Adrenal gland (tissue), 12 donors: ENCODE measurements around the gene INTS1. TPM values are rescaled to one million over a fixed set of nuclear protein-coding genes. Genes with fewer than 3 reads are reported as not detected.

Experiments used
- DNase-seq, 7 donors: peaks; one replicate each; pipeline ENCODE4 v3.0.0-alpha.2; 2019 to 2020
- H3K27ac ChIP-seq, 5 donors: fragments of 200-600 bp; sonication (generic) in 4 of 5; 1 replicate in 3 of 5; 2 replicates in 2 of 5; pipeline versions ENCODE4 v1.5.1 to v1.8.0; 2016 to 2020; ENCODE audit warnings: mild to moderate bottlenecking in 1 of 5
- H3K27me3 ChIP-seq: fragments of 200-600 bp; 2 replicates; pipeline ENCODE4 v1.8.0; 2021
- H3K36me3 ChIP-seq, 2 donors: fragments of 200-600 bp; replicated peaks in 1 of 2; 1 replicate in 1 of 2; 2 replicates in 1 of 2; pipeline versions ENCODE4 v1.5.1 to v1.8.0; 2018 to 2022
- H3K4me1 ChIP-seq, 2 donors: fragments of 200-600 bp; replicated peaks in 1 of 2; 1 replicate in 1 of 2; 2 replicates in 1 of 2; pipeline versions ENCODE4 v1.5.1 to v1.8.0; 2018 to 2021
- H3K4me3 ChIP-seq, 4 donors: fragments of 200-600 bp; sonication (generic) in 3 of 4; one replicate each; pipeline ENCODE4 v1.5.1; 2016 to 2018
- H3K9me3 ChIP-seq, 3 donors: fragments of 200-600 bp; sonication (generic) in 1 of 3; replicated peaks in 1 of 3; 1 replicate in 2 of 3; 2 replicates in 1 of 3; pipeline versions ENCODE4 v1.5.1 to v1.8.0; 2016 to 2021
- CTCF ChIP-seq, 6 experiments: fragments of 450-650 bp in 4 of 6; fragments of 200-600 bp in 2 of 6; sonication (generic) in 1 of 6; IDR thresholded peaks; 1 replicate in 5 of 6; 2 replicates in 1 of 6; pipeline versions ENCODE4 v1.5.1 to v1.8.0; 2016 to 2021; ENCODE audit warnings: antibody characterized with exemption in 6 of 6, mild to moderate bottlenecking in 2 of 6, moderate library complexity in 1 of 6
- POLR2A ChIP-seq, 2 donors: fragments of 450-650 bp; IDR thresholded peaks; one replicate each; pipeline ENCODE4 v1.6.1; 2017; ENCODE audit warnings: antibody characterized with exemption in 2 of 2, mild to moderate bottlenecking in 2 of 2, moderate library complexity in 1 of 2
- WGBS, 4 donors: extraction: QIAGEN DNeasy Blood & Tissue Kit in 2 of 4; methylation state at CpG; one replicate each; pipeline versions ENCODE4 v1.1.5 to v1.1.7; 2013 to 2017; 5-methylcytosine and 5-hydroxymethylcytosine counted together
- intact Hi-C, 2 donors: fragments of 100-400 bp; cut with DNase I; formaldehyde crosslinking; loops; one replicate each; pipeline versions ENCODE4 v1.14.1 to v1.15.0; 2022 to 2023
- polyA plus RNA-seq, 3 donors: library from polyadenylated mRNA; stranded (reverse); fragments of 200-250 nt in 2 of 3; fragments of 350-450 nt in 1 of 3; fragmentation: Illumina TruSeq in 1 of 3; extraction: RNeasy Lipid Tissue Mini Kit (QIAGEN cat#74804) in 1 of 3; gene quantifications; one replicate each; pipeline ENCODE4 v1.2.3, GENCODE V29; 2013 to 2014
- total RNA-seq, 9 donors: library from RNA; depleted of rRNA in 4 of 9; stranded (reverse); fragments of >200 nt in 4 of 9; fragments of 120-200 nt in 1 of 9; fragmentation: NEBNext Ultra II Directional in 1 of 9; extraction: Animal tissue kit (Norgen Biotek cat#: 25700) in 1 of 9; gene quantifications; one replicate each; pipeline versions ENCODE4 v1.1.0 to v1.2.4, GENCODE V29; 2013 to 2023
- donor health status: healthy with polysubstance abuse.
- donor health status: Bipolar disorder and iron deficiency.
- donor health status: DM: yes; HTN: yes; CAD: no.
- donor health status: DM: no; HTN: no; CAD: no.
- donor health status: DM: no; HTN: no; CAD: no.
- donor health status: DM: yes; HTN: yes; CAD: no.

The INTS1 gene
- total and polyA plus RNA-seq, 12 donors, result 4.7 to 152 (median 72.8) TPM

GRCh38 chr7:1425292-1426136 lies 78.7 kb downstream of the INTS1 start:
- H3K27ac ChIP-seq, result no peak overlapping the region
- peaks cover 8% of the 10 kb centered on the region for H3K27me3 ChIP-seq
- H3K36me3 ChIP-seq, result no peaks in the 10 kb centered on the region
- intact Hi-C loops, result no loop called here
- no peaks in the 10 kb centered on the region for H3K9me3 ChIP-seq
- TF ChIP-seq POLR2A (IDR thresholded peaks at IDR 0.05) (no peak), CTCF (IDR thresholded peaks at IDR 0.05) (no peak)
- 62 to 75% (median 68%) methylated on average over 16 to 18 of the region's 18 CpGs for WGBS, 4 donors
- H3K4me3 ChIP-seq, result no peak overlapping the region
- no peak for DNase-seq
- no peaks in the 10 kb centered on the region for H3K4me1 ChIP-seq

- TF ChIP-seq POLR2A (IDR thresholded peaks at IDR 0.05), result no peak
- WGBS, 4 donors, result 64 to 80% (median 79%) methylated on average over 9 to 12 of the region's 12 CpGs
- intact Hi-C loops, result no loop called here
- H3K9me3 ChIP-seq, result no peaks in the 10 kb centered on the region
- DNase-seq, result no peak
- H3K36me3 ChIP-seq, result no peaks in the 10 kb centered on the region
- H3K4me3 ChIP-seq, result no peak overlapping the region
- peaks cover 8% of the 10 kb centered on the region for H3K27me3 ChIP-seq
- H3K27ac ChIP-seq, result no peak overlapping the region
- H3K4me1 ChIP-seq, result no peaks in the 10 kb centered on the region
Observed at GRCh38 chr7:1424041-1424440, 80.1 kb downstream of the INTS1 start.

DNA sequence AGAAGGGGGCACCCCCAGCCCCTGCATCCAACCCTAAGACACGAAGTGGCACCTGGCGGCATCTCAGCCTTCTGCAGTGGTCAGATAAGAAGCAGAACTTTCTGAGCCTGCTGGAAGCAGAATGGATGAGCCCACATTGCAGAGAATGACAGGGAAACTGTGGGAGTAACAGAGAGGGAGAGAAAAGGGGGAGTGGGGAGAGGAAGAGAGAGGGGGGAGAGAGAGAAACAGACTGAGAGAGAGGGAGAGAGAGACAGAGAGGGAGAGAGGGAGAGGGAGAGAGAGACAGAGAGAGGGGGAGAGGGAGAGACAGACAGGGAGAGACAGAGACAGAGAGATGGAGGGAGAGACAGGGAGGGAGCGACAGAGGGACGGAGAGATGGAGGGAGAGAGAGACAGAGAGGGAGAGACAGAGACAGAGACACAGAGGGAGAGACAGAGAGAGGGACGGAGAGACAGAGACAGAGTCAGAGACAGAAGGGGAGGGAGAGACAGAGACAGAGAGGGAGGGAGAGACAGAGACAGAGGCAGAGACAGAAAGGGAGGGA lies 80.9 kb downstream of the INTS1 start:
- peaks cover 8% of the 10 kb centered on the region for H3K27me3 ChIP-seq
- 55 to 61% (median 58%) methylated on average over 5 of the region's 5 CpGs for WGBS, 4 donors
- DNase-seq, result no peak
- no peak overlapping the region for H3K4me3 ChIP-seq
- H3K27ac ChIP-seq, result no peak overlapping the region
- no peaks in the 10 kb centered on the region for H3K36me3 ChIP-seq
- H3K9me3 ChIP-seq, result no peaks in the 10 kb centered on the region
- intact Hi-C loops, result no loop called here
- no peaks in the 10 kb centered on the region for H3K4me1 ChIP-seq
- TF ChIP-seq CTCF (IDR thresholded peaks at IDR 0.05), result no peak
- TF ChIP-seq POLR2A (IDR thresholded peaks at IDR 0.05), result no peak

GRCh38 chr7:1422512-1423263 lies 81.5 kb downstream of the INTS1 start:
- no peak for TF ChIP-seq POLR2A (IDR thresholded peaks at IDR 0.05)
- no peak for TF ChIP-seq CTCF (IDR thresholded peaks at IDR 0.05)
- Histone ChIP-seq H3K27ac (no peak overlapping the region), H3K4me1 (no peaks in the 10 kb centered on the region), H3K36me3 (no peaks in the 10 kb centered on the region), H3K27me3 (peaks cover 8% of the 10 kb centered on the region), H3K9me3 (no peaks in the 10 kb centered on the region), H3K4me3 (no peak overlapping the region)
- DNase-seq, result no peak
- intact Hi-C loops, result no loop called here
- 22 to 34% (median 31%) methylated on average over 19 to 24 of the region's 24 CpGs for WGBS, 4 donors
